Tibial artery (tissue), 4 donors: ENCODE data around the gene CLEC2A.

Experiments
- DNase-seq, 2 donors: peaks; one replicate each; pipeline ENCODE4 v3.0.0-alpha.2; 2019
- H3K27ac ChIP-seq, 2 donors: fragments of 200-600 bp; sonication (generic) in 1 of 2; 1 replicate in 1 of 2; 2 replicates in 1 of 2; pipeline ENCODE4 v1.5.1; 2018 to 2019; ENCODE audit warnings: mild to moderate bottlenecking in 1 of 2
- H3K27me3 ChIP-seq, 2 donors: fragments of 200-600 bp; sonication (generic) in 1 of 2; one replicate each; pipeline versions ENCODE4 v1.5.1 to v1.6.0; 2016 to 2019
- H3K36me3 ChIP-seq, 3 donors: fragments of 200-600 bp; sonication (generic) in 2 of 3; one replicate each; pipeline ENCODE4 v1.5.1; 2016 to 2019; ENCODE audit warnings: mild to moderate bottlenecking in 2 of 3
- H3K4me1 ChIP-seq, 4 donors: fragments of 200-600 bp; sonication (generic) in 2 of 4; 1 replicate in 3 of 4; 2 replicates in 1 of 4; pipeline ENCODE4 v1.5.1; 2016 to 2019
- H3K4me3 ChIP-seq, 2 donors: fragments of 200-600 bp; sonication (generic) in 1 of 2; 1 replicate in 1 of 2; 2 replicates in 1 of 2; pipeline ENCODE4 v1.5.1; 2018 to 2019; ENCODE audit warnings: mild to moderate bottlenecking in 2 of 2
- H3K9me3 ChIP-seq, 3 donors: fragments of 200-600 bp; sonication (generic) in 1 of 3; one replicate each; pipeline ENCODE4 v1.5.1; 2016 to 2019
- CTCF ChIP-seq, 2 experiments: fragments of 200-600 bp in 1 of 2; fragments of 450-650 bp in 1 of 2; IDR thresholded peaks; one replicate each; pipeline ENCODE4 v1.5.1; 2017 to 2019; ENCODE audit warnings: antibody characterized with exemption in 2 of 2, mild to moderate bottlenecking in 1 of 2, moderate library complexity in 1 of 2
- intact Hi-C: fragments of 100-400 bp; cut with DNase I; formaldehyde crosslinking; loops from one replicate; pipeline ENCODE4 v1.15.0; 2023; ENCODE audit warnings: low total_unique reads

CLEC2A gene

DNA sequence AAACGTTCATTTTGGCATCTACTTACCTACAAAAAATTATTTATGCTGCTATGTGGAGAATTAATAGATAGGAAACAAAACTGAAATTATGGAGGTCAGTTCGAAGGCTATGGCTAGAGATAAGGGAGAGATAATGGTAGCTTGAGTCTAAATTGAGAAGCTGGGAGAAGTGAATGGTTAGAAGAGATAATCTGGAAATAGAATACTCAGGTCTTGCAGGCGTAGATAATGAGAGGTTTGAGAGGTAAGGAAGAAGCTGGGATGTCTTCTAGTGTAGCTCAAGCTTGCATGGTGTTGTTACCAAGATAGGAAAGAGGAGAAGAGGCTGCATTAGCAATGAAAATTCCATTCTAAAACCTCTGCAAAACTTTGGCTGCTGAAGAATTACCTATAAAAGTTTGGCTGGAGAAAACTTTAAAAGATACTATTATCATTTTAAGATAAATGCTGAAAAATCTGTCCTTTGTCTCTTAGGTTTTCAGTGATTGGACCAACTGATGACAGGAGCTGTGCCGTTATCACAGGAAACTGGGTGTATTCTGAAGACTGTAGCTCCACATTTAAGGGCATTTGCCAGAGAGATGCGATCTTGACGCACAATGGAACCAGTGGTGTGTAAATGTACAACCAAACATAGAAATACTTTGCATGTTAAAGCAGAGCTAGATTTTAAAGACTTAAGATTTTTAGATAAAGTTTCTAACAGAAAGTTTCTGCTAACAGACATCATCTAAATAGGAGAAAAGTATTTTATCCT, 36.8 kb downstream of the CLEC2A start:
- Histone ChIP-seq H3K4me1 (no peaks in the 10 kb centered on the region), H3K27me3 (no peaks in the 10 kb centered on the region), H3K9me3 (no peaks in the 10 kb centered on the region), H3K27ac (no peak overlapping the region), H3K4me3 (no peak overlapping the region), H3K36me3 (no peaks in the 10 kb centered on the region)
- intact Hi-C loops = no loop called here
- no peak for TF ChIP-seq CTCF (IDR thresholded peaks at IDR 0.05)
- DNase-seq = no peak

DNA sequence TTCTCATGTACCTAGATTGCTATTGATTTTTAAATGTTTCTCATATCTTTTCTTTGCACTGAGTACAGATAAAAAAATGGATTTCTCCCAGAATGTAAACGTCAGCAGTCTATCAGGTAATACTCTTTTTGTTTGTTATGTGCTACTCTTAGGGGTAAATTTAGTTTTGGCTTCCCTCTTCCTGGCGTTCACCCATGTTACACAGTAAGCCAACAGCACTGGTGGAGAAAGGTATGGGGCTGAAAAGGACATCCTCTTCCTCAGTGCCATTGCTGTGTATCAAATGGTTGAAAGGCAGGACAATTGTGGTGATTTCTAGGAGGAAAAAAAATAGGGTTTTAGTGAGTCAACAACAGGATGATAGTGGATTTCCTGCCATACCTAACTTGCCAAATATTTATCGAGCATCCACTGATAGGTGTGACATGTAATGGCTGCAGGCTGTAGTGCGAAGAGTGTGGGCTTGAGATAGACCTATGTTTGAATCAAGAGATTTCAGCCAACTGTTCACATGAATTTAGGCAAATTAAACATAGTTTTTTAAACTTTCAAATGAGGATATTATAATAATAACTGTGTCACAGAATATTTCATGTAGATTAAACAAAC, 43.4 kb downstream of the CLEC2A start:
- Histone ChIP-seq H3K36me3 (no peaks in the 10 kb centered on the region), H3K27ac (no peak overlapping the region), H3K4me3 (no peak overlapping the region), H3K4me1 (no peaks in the 10 kb centered on the region), H3K9me3 (no peaks in the 10 kb centered on the region), H3K27me3 (no peaks in the 10 kb centered on the region)
- TF ChIP-seq CTCF (IDR thresholded peaks at IDR 0.05) = no peak
- no peak for DNase-seq
- intact Hi-C loops = no loop called here

DNA sequence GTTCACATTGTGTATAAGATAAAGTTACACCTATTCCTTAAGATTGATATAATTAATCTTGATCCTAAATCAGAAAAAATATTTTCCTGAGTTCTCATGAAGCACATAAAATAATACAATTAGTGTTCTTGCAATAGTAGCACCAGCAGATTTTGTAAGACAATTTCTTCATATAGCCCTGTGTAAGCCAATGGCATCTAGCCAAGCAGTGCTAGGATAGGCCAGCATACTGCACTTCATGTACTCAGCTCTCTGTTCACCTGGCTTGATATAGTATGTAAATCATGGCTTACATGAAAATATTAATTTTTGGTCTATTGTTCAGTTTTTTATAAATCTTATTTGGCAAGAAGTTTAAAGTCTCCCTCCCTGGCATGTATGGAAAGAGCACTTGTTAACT, 49.0 kb downstream of the CLEC2A start:
- intact Hi-C loops = no loop called here
- H3K36me3 ChIP-seq = no peaks in the 10 kb centered on the region
- no peak for DNase-seq
- H3K4me3 ChIP-seq = no peak overlapping the region
- no peaks in the 10 kb centered on the region for H3K27me3 ChIP-seq
- no peak overlapping the region for H3K27ac ChIP-seq
- no peaks in the 10 kb centered on the region for H3K9me3 ChIP-seq
- no peaks in the 10 kb centered on the region for H3K4me1 ChIP-seq
- no peak for TF ChIP-seq CTCF (IDR thresholded peaks at IDR 0.05)

GRCh38 chr12:9881988-9882387, 50.2 kb downstream of the CLEC2A start:
- no peaks in the 10 kb centered on the region for H3K9me3 ChIP-seq
- no peak overlapping the region for H3K27ac ChIP-seq
- H3K4me3 ChIP-seq = no peak overlapping the region
- TF ChIP-seq CTCF (IDR thresholded peaks at IDR 0.05) = no peak
- no peaks in the 10 kb centered on the region for H3K36me3 ChIP-seq
- intact Hi-C loops = no loop called here
- no peaks in the 10 kb centered on the region for H3K4me1 ChIP-seq
- no peak for DNase-seq
- no peaks in the 10 kb centered on the region for H3K27me3 ChIP-seq

GRCh38 chr12:9881246-9881645, 50.9 kb downstream of the CLEC2A start, which contains the start of gene KLRF2:
Gene KLRF2 (plus strand): TSS chr12:9881489. CDS start chr12:9881596, 107 bp downstream.
- no peaks in the 10 kb centered on the region for H3K9me3 ChIP-seq
- intact Hi-C loops = no loop called here
- no peaks in the 10 kb centered on the region for H3K4me1 ChIP-seq
- H3K4me3 ChIP-seq = no peak within 1 kb of the TSS
- H3K36me3 ChIP-seq = no peaks in the 10 kb centered on the region
- no peaks in the 10 kb centered on the region for H3K27me3 ChIP-seq
- TF ChIP-seq CTCF (IDR thresholded peaks at IDR 0.05) = no peak
- no peak for DNase-seq
- no peak within 1 kb of the TSS for H3K27ac ChIP-seq
